Measurements from ENCODE around the gene DUSP7.

- no peak for TF ChIP-seq POLR2A (IDR thresholded peaks at IDR 0.05)
- no peak for TF ChIP-seq POLR2AphosphoS5 (IDR thresholded peaks at IDR 0.05)
These were observed 15.1 kb downstream of the DUSP7 start for GRCh38 chr3:52041118-52041731.

Data from spleen (tissue), 3 donors.